Stimulated activated CD4-positive, alpha-beta T cell treated with anti-CD3 and anti-CD28 coated beads, TNF-alpha, amount 100 ng/mL, for 4 hours (primary cell): ENCODE data around the gene CIC.
"Not testable (repeated sequence)": the region's sequence is repeated elsewhere in the genome, so short reads cannot be mapped to it uniquely, and the experiment has no call there.

Experiments used
- DNase-seq, 3 experiments: peaks; one replicate each; pipeline ENCODE4 v3.0.0-alpha.2; 2020; ENCODE audit warnings: low read depth in 3 of 3

Gene CIC

GRCh38 chr19:42255766-42256745 is 13.0 kb upstream of the CIC start:
- DNase-seq: no peak

GRCh38 chr19:42257842-42258241 is 11.2 kb upstream of the CIC start:
- DNase-seq: not testable (repeated sequence)

GRCh38 chr19:42261763-42262162 is 7.3 kb upstream of the CIC start:
- DNase-seq: no peak

- not testable (repeated sequence) for DNase-seq
Measured at GRCh38 chr19:42266105-42266504, 2.9 kb upstream of the CIC start.

- DNase-seq: not testable (repeated sequence)
Measured at GRCh38 chr19:42266928-42267603, 2.0 kb upstream of the CIC start.

GRCh38 chr19:42267644-42268141 is 1.4 kb upstream of the CIC start:
- DNase-seq: no peak

- DNase-seq: peak; percentile 92 to 97 (median 97)
Measured at GRCh38 chr19:42268142-42268703, 829 bp upstream of the CIC start.

- DNase-seq: no peak
Measured at GRCh38 chr19:42269478-42270345, 660 bp downstream of the CIC start.

- peak in 1 of 3 experiments; percentile 39 for DNase-seq
Measured at GRCh38 chr19:42270346-42271044, 1.4 kb downstream of the CIC start.

GRCh38 chr19:42271045-42271419 is 2.0 kb downstream of the CIC start:
- DNase-seq: no peak

- DNase-seq: no peak
Measured at GRCh38 chr19:42271861-42272534, 2.9 kb downstream of the CIC start.

- DNase-seq: no peak
Measured at GRCh38 chr19:42272535-42272897, 3.5 kb downstream of the CIC start.

GRCh38 chr19:42272989-42273406 is 3.9 kb downstream of the CIC start:
- DNase-seq: no peak

- no peak for DNase-seq
Measured at GRCh38 chr19:42273407-42274064, 4.5 kb downstream of the CIC start.

- DNase-seq: no peak
Measured at GRCh38 chr19:42274065-42274682, 5.1 kb downstream of the CIC start.

GRCh38 chr19:42275103-42275502 is 6.1 kb downstream of the CIC start:
- no peak for DNase-seq

- DNase-seq: no peak
Measured at GRCh38 chr19:42275517-42275916, 6.5 kb downstream of the CIC start.

GRCh38 chr19:42276284-42276683 is 7.2 kb downstream of the CIC start:
- DNase-seq: no peak

GRCh38 chr19:42276821-42277220 is 7.8 kb downstream of the CIC start:
- DNase-seq: no peak
